Liver (tissue), 9 donors: ENCODE measurements around the gene PKP1. TPM values are rescaled to one million over a fixed set of nuclear protein-coding genes. Genes with fewer than 3 reads are reported as not detected.

ENCODE experiments used
- DNase-seq: peaks from one replicate; pipeline ENCODE4 v3.0.0-alpha.2; 2017; ENCODE audit warnings: low spot score
- H3K27ac ChIP-seq, 2 donors: one replicate each; pipeline ENCODE4 v1.7.0; 2013; ENCODE audit warnings: inconsistent platforms in 2 of 2, low read length in 2 of 2, control low read depth in 1 of 2, low read depth in 1 of 2, mild to moderate bottlenecking in 1 of 2
- H3K27me3 ChIP-seq, 4 donors: one replicate each; pipeline versions ENCODE4 v1.6.1 to v1.7.0; 2013; ENCODE audit warnings: low read length in 3 of 4, inconsistent platforms in 1 of 4, mild to moderate bottlenecking in 1 of 4, moderate library complexity in 1 of 4; ENCODE audit not compliant: control insufficient read depth in 4 of 4, insufficient read depth in 4 of 4
- H3K36me3 ChIP-seq, 4 donors: one replicate each; pipeline versions ENCODE4 v1.6.1 to v1.7.0; 2013; ENCODE audit warnings: low read length in 3 of 4, mild to moderate bottlenecking in 3 of 4, low read depth in 1 of 4, moderate library complexity in 1 of 4; ENCODE audit not compliant: control insufficient read depth in 4 of 4, insufficient read depth in 3 of 4
- H3K4me1 ChIP-seq, 4 donors: one replicate each; pipeline versions ENCODE4 v1.6.1 to v1.7.0; 2013; ENCODE audit warnings: low read length in 3 of 4, mild to moderate bottlenecking in 3 of 4, moderate library complexity in 1 of 4; ENCODE audit not compliant: control insufficient read depth in 4 of 4, insufficient read depth in 4 of 4
- H3K4me3 ChIP-seq, 3 donors: one replicate each; pipeline versions ENCODE4 v1.6.1 to v1.7.0; 2013; ENCODE audit warnings: low read length in 3 of 3, control low read depth in 1 of 3, low read depth in 1 of 3, mild to moderate bottlenecking in 1 of 3
- H3K9ac ChIP-seq, 2 donors: one replicate each; pipeline ENCODE4 v1.7.0; 2013; ENCODE audit warnings: low read length in 2 of 2, mild to moderate bottlenecking in 2 of 2, moderate library complexity in 2 of 2, control low read depth in 1 of 2, low read depth in 1 of 2
- H3K9me3 ChIP-seq, 4 donors: one replicate each; pipeline versions ENCODE4 v1.6.1 to v1.7.0; 2013; ENCODE audit warnings: low read length in 3 of 4; ENCODE audit not compliant: control insufficient read depth in 4 of 4
- EGR1 ChIP-seq, 2 donors: IDR thresholded peaks; 2 replicates each; pipeline ENCODE4 v1.6.1; 2016 to 2018; ENCODE audit warnings: antibody characterized with exemption in 2 of 2, low read depth in 2 of 2
- FOXA1 ChIP-seq: IDR thresholded peaks from 2 replicates; pipeline ENCODE4 v1.6.1; 2016; ENCODE audit warnings: antibody characterized with exemption
- FOXA2 ChIP-seq: IDR thresholded peaks from 2 replicates; pipeline ENCODE4 v1.6.1; 2016; ENCODE audit warnings: antibody characterized with exemption
- GABPA ChIP-seq, 2 donors: IDR thresholded peaks in 1 of 2; conservative IDR thresholded peaks in 1 of 2; 2 replicates each; pipeline ENCODE4 v1.6.1; 2016; ENCODE audit warnings: antibody characterized with exemption in 2 of 2, mild to moderate bottlenecking in 1 of 2, moderate library complexity in 1 of 2
- HNF4A ChIP-seq, 2 donors: conservative IDR thresholded peaks; 2 replicates each; pipeline ENCODE4 v1.6.1; 2016; ENCODE audit warnings: antibody characterized with exemption in 2 of 2, mild to moderate bottlenecking in 2 of 2
- HNF4G ChIP-seq: IDR thresholded peaks from 2 replicates; pipeline ENCODE4 v1.6.1; 2016; ENCODE audit warnings: antibody characterized with exemption
- JUND ChIP-seq, 2 donors: IDR thresholded peaks; 2 replicates each; pipeline ENCODE4 v1.6.1; 2016; ENCODE audit warnings: antibody characterized with exemption in 2 of 2
- MAX ChIP-seq: IDR thresholded peaks from 2 replicates; pipeline ENCODE4 v1.6.1; 2016; ENCODE audit warnings: antibody characterized with exemption
- NR2F2 ChIP-seq: IDR thresholded peaks from 2 replicates; pipeline ENCODE4 v1.6.1; 2016; ENCODE audit warnings: antibody characterized with exemption
- RAD21 ChIP-seq, 2 donors: IDR thresholded peaks; 2 replicates each; pipeline ENCODE4 v1.6.1; 2016; ENCODE audit warnings: antibody characterized with exemption in 2 of 2, mild to moderate bottlenecking in 2 of 2
- REST ChIP-seq: IDR thresholded peaks from 2 replicates; pipeline ENCODE4 v1.6.1; 2016; ENCODE audit warnings: antibody characterized with exemption, mild to moderate bottlenecking
- RXRA ChIP-seq, 2 donors: IDR thresholded peaks; 2 replicates each; pipeline ENCODE4 v1.6.1; 2017 to 2018; ENCODE audit warnings: antibody characterized with exemption in 2 of 2, mild to moderate bottlenecking in 1 of 2
- SP1 ChIP-seq: IDR thresholded peaks from 2 replicates; pipeline ENCODE4 v1.6.1; 2018; ENCODE audit warnings: antibody characterized with exemption, mild to moderate bottlenecking
- TAF1 ChIP-seq: conservative IDR thresholded peaks from 2 replicates; pipeline ENCODE4 v1.6.1; 2016; ENCODE audit warnings: antibody characterized with exemption, mild to moderate bottlenecking
- YY1 ChIP-seq: IDR thresholded peaks from 2 replicates; pipeline ENCODE4 v1.6.1; 2016; ENCODE audit warnings: antibody characterized with exemption, mild to moderate bottlenecking
- WGBS: extraction: QIAGEN DNeasy Blood & Tissue Kit; methylation state at CpG from one replicate; pipeline ENCODE4 v1.1.7; 2013; 5-methylcytosine and 5-hydroxymethylcytosine counted together
- polyA plus RNA-seq, 2 donors: library from polyadenylated mRNA; stranded (reverse) in 1 of 2; unstranded in 1 of 2; fragments of 200-250 nt in 1 of 2; fragments of >200 nt in 1 of 2; fragmentation: Nextera tagmentation in 1 of 2; extraction: Ambion mirVana in 1 of 2; gene quantifications; one replicate each; pipeline versions ENCODE4 v1.2.1 to v1.2.3, GENCODE V29; 2013 to 2015
- total RNA-seq, 2 donors: library from RNA; depleted of rRNA; stranded (reverse); fragments of >200 nt; gene quantifications; one replicate each; pipeline ENCODE4 v1.2.3, GENCODE V29; 2014
- TF ChIP-seq, protein P1 (sequence below): IDR thresholded peaks from 2 replicates; pipeline ENCODE4 v1.6.1; 2016; ENCODE audit warnings: antibody characterized with exemption
- TF ChIP-seq, protein P2 (sequence below): fragments of 150-350 bp; IDR thresholded peaks from 2 replicates; pipeline ENCODE4 v1.5.1; 2017; ENCODE audit warnings: improper control_type of control experiment, low read depth, low read length; ENCODE audit not compliant: missing input control
- TF ChIP-seq, protein P3 (sequence below): IDR thresholded peaks from 2 replicates; pipeline ENCODE4 v1.6.1; 2016; ENCODE audit warnings: antibody characterized with exemption
- donor health status: healthy.
- donor health status: healthy.
- donor health status: healthy.
- donor health status: healthy.
- donor health status: healthy.

The PKP1 gene
- total and polyA plus RNA-seq, 4 donors: 0.01 TPM; not detected in 3

DNA sequence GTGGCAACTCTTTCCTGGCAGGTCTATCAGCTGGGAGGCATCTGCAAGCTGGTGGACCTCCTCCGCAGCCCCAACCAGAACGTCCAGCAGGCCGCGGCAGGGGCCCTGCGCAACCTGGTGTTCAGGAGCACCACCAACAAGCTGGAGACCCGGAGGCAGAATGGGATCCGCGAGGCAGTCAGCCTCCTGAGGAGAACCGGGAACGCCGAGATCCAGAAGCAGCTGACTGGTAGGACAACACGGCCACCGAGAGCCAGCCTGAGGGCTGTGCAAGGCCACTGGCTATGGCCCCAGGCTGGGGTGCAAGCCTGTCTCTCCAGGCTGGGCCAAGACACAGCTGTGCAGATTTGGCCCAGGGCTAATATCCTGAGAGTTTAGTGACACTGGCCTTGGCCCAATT, 34.2 kb downstream of the PKP1 start:
- H3K27me3 ChIP-seq: no peaks in the 10 kb centered on the region
- no peak overlapping the region for H3K4me3 ChIP-seq
- no peak overlapping the region for H3K9ac ChIP-seq
- no peak for DNase-seq
- no peaks in the 10 kb centered on the region for H3K9me3 ChIP-seq
- no peaks in the 10 kb centered on the region for H3K4me1 ChIP-seq
- WGBS: 93% methylated on average over 13 of the region's 13 CpGs
- H3K27ac ChIP-seq: no peak overlapping the region
- no peak for TF ChIP-seq YY1
- no peak for TF ChIP-seq HNF4G
- no peak for TF ChIP-seq HNF4A (conservative IDR thresholded peaks at IDR 0.05)
- no peak for TF ChIP-seq SP1
- TF ChIP-seq RAD21 (IDR thresholded peaks at IDR 0.05): no peak
- no peak for TF ChIP-seq TAF1
- TF ChIP-seq, protein P1, sequence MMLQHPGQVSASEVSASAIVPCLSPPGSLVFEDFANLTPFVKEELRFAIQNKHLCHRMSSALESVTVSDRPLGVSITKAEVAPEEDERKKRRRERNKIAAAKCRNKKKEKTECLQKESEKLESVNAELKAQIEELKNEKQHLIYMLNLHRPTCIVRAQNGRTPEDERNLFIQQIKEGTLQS: no peak
- no peak for TF ChIP-seq MAX
- no peak for TF ChIP-seq REST
- no peak for TF ChIP-seq FOXA2
- no peak for TF ChIP-seq GABPA (IDR thresholded peaks at IDR 0.05 in 1 of 2, conservative IDR thresholded peaks at IDR 0.05 in 1 of 2)
- TF ChIP-seq NR2F2: no peak
- TF ChIP-seq EGR1 (IDR thresholded peaks at IDR 0.05; ENCODE audit: low read depth in 2 of 2): no peak
- TF ChIP-seq, protein P2, sequence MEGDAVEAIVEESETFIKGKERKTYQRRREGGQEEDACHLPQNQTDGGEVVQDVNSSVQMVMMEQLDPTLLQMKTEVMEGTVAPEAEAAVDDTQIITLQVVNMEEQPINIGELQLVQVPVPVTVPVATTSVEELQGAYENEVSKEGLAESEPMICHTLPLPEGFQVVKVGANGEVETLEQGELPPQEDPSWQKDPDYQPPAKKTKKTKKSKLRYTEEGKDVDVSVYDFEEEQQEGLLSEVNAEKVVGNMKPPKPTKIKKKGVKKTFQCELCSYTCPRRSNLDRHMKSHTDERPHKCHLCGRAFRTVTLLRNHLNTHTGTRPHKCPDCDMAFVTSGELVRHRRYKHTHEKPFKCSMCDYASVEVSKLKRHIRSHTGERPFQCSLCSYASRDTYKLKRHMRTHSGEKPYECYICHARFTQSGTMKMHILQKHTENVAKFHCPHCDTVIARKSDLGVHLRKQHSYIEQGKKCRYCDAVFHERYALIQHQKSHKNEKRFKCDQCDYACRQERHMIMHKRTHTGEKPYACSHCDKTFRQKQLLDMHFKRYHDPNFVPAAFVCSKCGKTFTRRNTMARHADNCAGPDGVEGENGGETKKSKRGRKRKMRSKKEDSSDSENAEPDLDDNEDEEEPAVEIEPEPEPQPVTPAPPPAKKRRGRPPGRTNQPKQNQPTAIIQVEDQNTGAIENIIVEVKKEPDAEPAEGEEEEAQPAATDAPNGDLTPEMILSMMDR: no peak
- TF ChIP-seq, protein P3, sequence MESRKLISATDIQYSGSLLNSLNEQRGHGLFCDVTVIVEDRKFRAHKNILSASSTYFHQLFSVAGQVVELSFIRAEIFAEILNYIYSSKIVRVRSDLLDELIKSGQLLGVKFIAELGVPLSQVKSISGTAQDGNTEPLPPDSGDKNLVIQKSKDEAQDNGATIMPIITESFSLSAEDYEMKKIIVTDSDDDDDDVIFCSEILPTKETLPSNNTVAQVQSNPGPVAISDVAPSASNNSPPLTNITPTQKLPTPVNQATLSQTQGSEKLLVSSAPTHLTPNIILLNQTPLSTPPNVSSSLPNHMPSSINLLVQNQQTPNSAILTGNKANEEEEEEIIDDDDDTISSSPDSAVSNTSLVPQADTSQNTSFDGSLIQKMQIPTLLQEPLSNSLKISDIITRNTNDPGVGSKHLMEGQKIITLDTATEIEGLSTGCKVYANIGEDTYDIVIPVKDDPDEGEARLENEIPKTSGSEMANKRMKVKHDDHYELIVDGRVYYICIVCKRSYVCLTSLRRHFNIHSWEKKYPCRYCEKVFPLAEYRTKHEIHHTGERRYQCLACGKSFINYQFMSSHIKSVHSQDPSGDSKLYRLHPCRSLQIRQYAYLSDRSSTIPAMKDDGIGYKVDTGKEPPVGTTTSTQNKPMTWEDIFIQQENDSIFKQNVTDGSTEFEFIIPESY: no peak
- no peak for TF ChIP-seq JUND (IDR thresholded peaks at IDR 0.05)
- TF ChIP-seq RXRA (IDR thresholded peaks at IDR 0.05): no peak
- TF ChIP-seq FOXA1: no peak
- no peaks in the 10 kb centered on the region for H3K36me3 ChIP-seq
